GM21619 (cell line): ENCODE measurements around the gene RNF123.
"Not testable (repeated sequence)": the region's sequence is repeated elsewhere in the genome, so short reads cannot be mapped to it uniquely, and the experiment has no call there.

ENCODE experiments used
- ATAC-seq: cut with Tn5 transposase; IDR thresholded peaks from one replicate; pipeline ENCODE4 v1.9.1; 2021; ENCODE audit not compliant: unreplicated experiment

Gene RNF123

DNA sequence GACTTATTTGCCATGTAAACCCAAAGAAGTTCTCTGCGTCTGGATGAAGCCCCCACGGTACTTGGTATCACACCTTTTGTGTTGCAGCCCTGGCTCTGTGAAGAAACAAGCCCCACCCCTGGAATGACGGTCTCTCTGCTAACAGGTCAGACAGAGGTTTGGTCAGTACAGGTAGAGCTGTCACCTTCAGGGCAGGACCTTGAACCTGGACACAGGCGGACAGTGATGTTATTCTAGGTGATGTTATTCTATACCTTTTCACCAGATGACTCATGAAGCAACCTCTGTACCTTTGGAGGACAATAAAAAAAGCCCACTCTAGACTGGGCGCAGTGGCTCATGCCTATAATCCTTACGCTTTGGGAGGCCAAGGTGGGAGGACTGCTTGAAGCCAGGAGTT, 45.4 kb downstream of the RNF123 start:
- no peak for ATAC-seq

DNA sequence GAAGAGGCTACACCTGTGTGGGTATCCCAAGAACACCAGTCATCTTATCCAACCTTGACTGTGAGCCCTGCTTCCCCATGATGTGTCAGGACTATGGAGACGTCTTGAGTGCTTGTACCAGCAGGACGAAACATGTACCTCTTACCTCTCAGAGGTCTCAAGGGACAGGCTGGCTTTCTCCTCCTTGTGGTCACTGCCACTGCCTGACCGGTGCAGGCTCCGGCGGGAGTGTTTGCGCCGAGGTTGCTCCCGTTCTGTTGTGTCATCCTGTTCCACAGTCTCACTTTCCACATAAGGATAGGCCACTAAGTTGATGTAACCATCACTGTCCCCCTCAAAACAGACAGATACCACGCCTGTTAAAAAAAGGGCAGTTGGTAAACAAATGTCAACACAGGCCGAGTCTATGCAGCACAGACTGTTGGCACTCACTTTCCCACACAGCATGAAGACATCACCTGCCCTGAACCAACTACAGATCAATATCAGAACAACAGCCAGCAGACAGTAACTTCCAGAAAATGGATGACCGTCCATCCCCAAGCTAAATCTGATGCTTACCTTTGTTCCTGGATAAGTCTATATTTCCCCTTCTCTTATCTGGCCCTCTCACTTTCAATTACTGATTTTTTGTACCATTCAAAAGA, 48.8 kb downstream of the RNF123 start:
- no peak for ATAC-seq

DNA sequence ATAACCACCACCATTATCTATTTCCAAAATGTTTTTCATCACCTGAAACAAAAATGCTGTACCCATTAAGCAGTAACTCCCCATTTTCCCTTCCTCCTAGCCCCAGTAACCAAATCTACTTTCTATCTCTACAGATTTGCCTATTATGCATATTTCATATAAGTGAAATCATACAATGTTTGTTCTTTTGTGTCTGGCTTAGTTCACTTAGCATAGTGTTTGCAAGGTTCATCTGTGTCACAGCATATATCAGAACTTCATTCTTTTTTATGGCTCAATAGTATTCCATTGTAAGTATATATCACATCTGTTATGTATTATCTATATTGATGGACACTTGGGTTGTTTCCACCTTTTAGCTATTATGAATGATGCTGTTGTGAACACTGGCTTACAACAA, 51.1 kb downstream of the RNF123 start:
- no peak for ATAC-seq

DNA sequence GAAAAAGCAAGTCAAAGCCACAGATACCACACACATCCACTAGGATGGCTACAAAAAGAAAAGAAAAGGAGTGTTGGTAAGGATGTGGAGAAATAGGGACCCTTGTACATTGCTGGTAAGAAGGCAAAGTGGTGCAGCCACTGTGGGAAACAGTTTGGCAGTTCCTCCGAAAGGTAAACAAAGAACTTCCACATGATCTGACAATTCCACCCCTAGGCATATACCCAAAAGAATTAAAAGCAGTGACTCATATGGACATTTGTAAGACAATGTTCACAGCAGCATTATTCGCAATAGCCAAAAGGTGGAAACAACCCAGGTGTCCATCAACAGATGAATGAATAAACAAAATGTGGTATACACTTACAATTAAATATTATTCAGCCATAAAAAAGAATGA, 56.6 kb downstream of the RNF123 start:
- ATAC-seq: no peak

DNA sequence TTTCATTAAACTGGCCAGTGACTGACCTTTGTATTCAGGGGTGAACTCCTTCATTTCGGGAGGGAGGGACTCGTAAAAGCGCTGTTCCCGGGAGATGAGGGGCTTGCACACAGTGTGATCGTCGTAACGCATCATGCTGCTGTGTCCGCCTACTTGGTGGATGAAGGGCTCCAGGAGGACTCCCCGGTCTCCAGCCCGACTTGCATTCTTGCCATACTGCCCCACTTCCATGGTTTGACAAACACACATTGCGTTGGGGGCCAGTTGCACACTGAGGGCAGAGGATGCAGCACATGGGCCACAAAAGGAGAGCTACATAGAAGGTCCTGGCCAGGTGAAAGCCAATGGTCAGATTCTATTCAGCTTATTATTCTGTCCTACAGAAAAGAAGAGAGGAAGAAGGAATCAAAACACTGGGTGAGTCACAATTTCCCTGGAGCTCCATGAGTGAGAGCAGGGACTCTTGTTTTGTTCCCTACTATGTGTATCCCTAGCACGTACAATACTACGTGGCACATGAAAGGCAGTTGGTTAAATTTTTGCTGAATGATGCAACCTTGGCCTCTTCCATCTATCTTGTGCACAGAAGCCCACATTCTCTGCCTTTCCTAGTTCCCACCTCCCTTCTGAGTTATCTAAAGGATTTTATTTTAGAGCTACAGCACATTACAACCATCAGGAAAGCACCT, 58.6 kb downstream of the RNF123 start:
- ATAC-seq: no peak

DNA sequence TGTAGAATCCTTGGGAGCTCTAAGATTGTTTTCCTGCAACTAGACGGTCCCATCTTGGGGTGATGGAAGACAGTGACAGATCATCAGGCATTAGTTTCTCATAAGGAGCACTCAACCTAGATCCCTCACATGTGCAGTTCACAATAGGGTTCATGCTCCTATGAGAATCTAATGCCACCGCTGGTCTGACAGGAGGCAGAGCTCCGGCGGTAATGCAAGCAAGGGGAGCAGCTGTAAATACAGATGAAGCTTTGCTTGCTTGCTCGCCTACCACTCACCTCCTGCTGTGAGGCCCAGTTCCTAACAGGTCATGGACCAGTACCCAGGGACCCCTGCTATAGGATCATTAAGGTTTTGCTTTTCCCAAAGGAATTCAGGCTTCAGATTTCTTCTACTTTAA, 59.5 kb downstream of the RNF123 start:
- not testable (repeated sequence) for ATAC-seq

DNA sequence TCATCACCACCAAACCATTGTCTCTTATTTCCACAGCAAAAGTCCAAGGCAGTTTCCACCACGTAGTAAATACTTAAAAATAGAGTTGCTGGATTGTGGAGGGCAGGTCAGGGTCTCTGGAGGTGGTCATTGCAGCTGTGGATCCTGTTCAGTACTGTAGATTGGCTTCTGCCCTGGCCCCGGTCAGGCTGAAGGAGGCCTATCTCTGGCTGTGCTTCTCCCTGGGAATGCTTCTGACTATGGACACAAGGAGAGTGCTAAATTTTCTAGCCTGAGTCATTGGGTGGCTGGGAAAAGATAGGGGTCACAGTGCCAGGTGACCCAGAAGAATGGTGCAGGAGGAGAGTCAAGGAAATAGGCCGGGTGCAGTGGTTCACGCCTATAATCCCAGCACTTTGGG, 60.7 kb downstream of the RNF123 start:
- no peak for ATAC-seq

DNA sequence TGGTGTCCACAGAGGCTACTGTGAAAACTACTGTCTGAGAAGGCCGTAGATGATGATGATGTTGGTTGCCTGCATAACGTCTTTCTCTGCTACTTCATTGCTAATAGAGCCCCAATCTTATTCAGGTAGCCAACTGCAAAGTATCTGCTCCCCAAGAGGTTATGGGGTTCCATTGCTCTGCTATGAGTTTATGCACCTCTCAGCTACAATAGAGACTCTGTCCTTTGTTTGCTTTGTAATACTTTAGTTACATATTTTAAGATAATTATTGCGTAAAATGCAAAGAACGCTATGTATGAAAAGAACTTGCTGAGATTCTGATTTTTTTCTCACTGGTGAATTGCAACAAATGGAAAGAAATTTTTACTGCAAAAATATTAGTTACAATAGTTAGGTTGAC, 62.1 kb downstream of the RNF123 start:
- ATAC-seq: no peak

DNA sequence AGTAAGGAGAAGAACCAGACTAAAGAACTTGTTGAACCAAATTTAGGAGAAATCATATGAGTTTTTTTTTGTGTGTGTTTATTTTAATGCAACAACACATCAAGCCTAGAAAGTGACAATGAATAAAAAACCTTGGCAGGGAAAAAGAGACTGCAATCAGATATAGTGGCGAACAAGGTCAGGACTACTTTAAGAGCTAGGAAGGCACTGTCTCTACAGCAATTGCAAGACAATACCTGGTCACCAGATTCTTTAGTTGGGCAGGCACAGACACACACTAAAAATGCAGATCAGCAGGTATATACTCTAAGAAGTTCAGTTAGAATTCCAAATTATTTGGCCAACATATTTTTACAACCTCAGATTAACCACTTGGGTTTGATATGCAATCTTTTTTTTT, 65.2 kb downstream of the RNF123 start:
- ATAC-seq: no peak

DNA sequence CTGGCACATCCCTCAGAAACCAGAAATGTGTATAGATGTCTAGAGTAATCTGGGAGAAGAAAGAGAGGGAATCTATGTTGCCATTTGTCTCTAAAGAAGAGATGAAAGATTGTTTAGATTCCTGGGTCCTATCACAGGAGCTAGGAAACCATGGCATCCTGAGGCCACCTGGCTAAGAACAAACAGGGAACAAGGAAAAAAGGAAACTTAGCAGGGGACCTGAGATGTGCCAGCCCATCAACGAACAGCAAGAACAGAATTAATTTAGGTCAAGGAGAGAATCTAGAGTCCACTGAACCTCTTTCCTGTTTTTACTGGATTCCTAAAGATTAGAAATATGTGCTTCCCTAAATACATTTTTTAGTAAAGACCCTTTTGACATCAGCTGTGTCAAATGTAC, 66.7 kb downstream of the RNF123 start:
- ATAC-seq: no peak

DNA sequence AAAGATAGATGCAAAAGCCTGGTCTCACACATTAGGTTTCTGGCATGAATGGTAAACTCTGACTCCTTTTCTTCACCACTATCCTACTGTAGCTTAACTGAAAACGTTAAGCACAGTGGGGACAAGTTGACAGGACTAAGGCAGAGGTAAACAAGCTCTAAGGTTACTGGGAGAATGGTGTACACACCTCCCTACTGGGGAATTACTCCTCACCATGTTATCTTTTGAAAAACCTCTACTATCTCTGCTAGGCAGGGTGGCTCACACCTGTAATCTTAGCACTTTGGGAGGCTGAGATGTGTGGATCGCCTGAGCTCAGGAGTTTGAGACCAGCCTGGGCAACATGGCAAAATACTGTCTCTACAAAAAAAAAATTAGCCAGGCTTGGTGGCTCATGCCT, 67.8 kb downstream of the RNF123 start:
- ATAC-seq: no peak

DNA sequence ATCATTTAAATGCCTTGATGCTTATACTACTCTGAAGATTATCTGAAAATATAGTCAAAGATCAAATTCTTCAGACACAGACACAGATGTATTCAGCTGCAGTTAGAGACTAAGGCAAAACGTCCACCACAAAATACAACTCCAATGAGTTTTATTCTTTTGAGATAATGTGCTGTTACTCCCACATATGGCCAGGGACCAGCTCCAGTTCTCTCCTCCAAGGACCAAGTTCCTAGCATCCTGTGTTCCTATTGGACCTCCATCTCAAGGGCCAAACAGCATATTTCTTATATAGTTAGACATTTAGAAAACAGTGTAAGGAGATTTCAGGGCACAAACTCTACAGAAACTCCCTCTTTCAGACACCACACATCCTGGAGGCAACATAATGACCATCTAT, 69.9 kb downstream of the RNF123 start:
- ATAC-seq: no peak

DNA sequence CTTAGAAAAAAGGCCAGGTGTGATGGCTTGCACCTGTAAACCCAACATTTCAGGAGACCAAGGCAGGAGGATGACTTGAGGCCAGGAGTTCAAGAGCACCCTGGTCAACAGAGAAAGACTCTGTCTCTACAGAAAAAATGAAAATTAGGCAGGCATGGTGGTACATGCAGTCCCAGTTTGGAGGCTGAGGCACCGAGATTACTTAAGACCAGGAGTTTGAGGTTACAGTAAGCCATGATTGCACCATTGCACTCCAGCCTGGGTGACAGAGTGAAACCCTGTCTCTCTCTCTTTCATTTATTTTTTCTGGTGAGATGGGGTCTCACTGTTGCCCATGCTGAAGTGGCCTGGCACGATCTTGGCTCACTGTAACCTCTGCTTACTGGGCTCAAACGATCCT, 72.3 kb downstream of the RNF123 start:
- no peak for ATAC-seq

DNA sequence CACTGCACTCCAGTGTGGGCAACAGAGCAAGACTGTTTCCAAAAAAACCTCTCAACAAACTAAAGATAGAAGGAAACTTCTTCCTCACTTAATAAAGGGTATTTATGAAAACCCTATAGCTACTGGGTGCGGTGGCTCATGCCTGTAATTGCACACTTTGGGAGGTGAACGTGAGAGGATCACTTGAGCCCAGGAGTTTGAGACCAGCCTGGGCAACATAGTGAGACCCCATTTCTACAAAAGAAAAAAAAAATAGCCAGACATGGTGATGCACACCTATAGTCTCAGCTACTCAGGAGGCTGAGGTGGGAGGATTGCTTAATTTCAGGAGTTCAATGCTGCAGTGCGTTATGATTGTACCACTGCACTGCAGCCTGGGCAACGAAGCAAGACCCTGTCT, 74.6 kb downstream of the RNF123 start:
- ATAC-seq: no peak

DNA sequence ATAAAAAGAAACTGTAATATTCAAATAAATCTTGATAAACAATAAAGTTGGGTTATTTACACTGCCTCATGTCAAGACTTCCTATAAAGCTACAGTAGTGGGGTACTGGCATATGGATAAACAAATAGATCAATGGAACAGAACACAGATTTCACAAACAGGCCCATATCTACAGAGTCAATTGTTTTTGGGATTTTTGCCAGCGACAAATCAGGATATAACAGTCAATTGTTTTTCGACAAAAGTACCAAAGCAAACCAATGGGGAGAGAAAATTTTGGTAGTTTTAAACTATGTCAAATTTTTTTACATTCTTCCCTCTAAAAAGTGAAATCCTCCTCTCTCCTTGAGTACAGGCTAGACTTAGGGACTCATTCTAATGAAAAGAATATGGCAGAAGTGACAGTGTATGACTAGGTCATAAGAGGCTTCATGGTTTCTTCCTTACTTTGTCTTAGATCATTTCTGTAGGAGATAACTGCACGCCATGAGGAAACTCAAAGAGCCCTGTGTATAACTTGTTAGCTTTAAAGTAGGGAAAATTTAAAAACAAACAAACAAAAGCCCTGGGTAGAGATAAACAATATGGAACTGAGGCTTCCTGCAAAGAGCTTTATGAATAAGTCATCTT, 80.0 kb downstream of the RNF123 start:
- ATAC-seq: no peak

DNA sequence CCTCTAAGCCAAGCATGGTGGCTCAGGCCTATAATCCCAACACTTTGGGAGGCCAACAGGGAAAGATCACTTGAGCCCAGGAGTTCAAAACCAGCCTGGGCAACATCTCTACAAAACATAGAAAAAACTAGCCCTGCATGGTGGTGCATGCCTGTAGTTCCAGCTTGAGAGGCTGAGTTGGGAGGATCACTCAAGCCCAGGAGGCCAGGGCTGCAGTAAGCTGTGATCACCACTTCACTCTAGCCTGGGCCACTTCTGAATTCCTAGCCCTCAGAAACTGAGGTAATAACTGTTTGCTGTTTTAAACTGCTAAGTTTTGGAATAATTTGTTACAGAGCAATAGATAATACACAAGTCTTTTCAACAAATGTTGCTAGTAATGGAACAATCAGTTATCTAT, 80.6 kb downstream of the RNF123 start:
- ATAC-seq: no peak
